Measurements from ENCODE around the gene ANKRD33B. TPM values are rescaled to one million over a fixed set of nuclear protein-coding genes. Genes with fewer than 3 reads are reported as not detected.
"Not testable (repeated sequence)": the region's sequence is repeated elsewhere in the genome, so short reads cannot be mapped to it uniquely, and the experiment has no call there.

Gene ANKRD33B
- total and polyA plus RNA-seq, 5 experiments from 2014 or later, result 0.06 to 1.2 (median 1.1) TPM; not detected in 2

- Mint-ChIP-seq H3K27ac (peak overlapping the region in 1 of 10 donors; percentile 65), H3K36me3 (no peaks in the 10 kb centered on the region), H3K4me3 (peak overlapping the region; percentile 72 to 90 (median 87)), H3K27me3 (peaks cover 0 to 12% (median 0%) of the 10 kb centered on the region in 5 donors), H3K9me3 (no peaks in the 10 kb centered on the region), H3K4me1 (peaks cover 4 to 35% (median 10%) of the 10 kb centered on the region in 4 donors)
- POLR2A ChIA-PET, result no interaction called here
- no peak for DNase-seq
- ATAC-seq, result no peak
Observed at GRCh38 chr5:10565785-10566542, 2.1 kb downstream of the ANKRD33B start.

GRCh38 chr5:10566543-10567068, 2.7 kb downstream of the ANKRD33B start:
- Mint-ChIP-seq H3K27me3 (peaks cover 0 to 12% (median 0%) of the 10 kb centered on the region in 5 donors), H3K4me1 (peaks cover 4 to 32% (median 10%) of the 10 kb centered on the region in 4 donors), H3K36me3 (no peaks in the 10 kb centered on the region), H3K4me3 (peak overlapping the region in 2 of 10 donors; percentile 13 to 27), H3K27ac (no peak overlapping the region), H3K9me3 (no peaks in the 10 kb centered on the region)
- ATAC-seq, result no peak
- no peak for DNase-seq
- POLR2A ChIA-PET, result no interaction called here

GRCh38 chr5:10567121-10567591, 3.3 kb downstream of the ANKRD33B start:
- peak overlapping the region in 1 of 10 donors; percentile 2 for H3K27ac Mint-ChIP-seq
- ATAC-seq (no peak), DNase-seq (no peak)
- peak overlapping the region in 2 of 10 donors; percentile 13 to 27 for H3K4me3 Mint-ChIP-seq
- H3K9me3 Mint-ChIP-seq, result no peaks in the 10 kb centered on the region
- peaks cover 0 to 12% (median 0%) of the 10 kb centered on the region in 5 donors for H3K27me3 Mint-ChIP-seq
- peaks cover 4 to 30% (median 10%) of the 10 kb centered on the region in 4 donors for H3K4me1 Mint-ChIP-seq
- POLR2A ChIA-PET, result no interaction called here
- no peaks in the 10 kb centered on the region for H3K36me3 Mint-ChIP-seq

- Mint-ChIP-seq H3K27ac (no peak overlapping the region), H3K27me3 (peaks cover 0 to 12% (median 0%) of the 10 kb centered on the region in 5 donors), H3K4me3 (no peak overlapping the region), H3K9me3 (no peaks in the 10 kb centered on the region), H3K36me3 (no peaks in the 10 kb centered on the region), H3K4me1 (peaks cover 4 to 26% (median 10%) of the 10 kb centered on the region in 4 donors)
- DNase-seq (no peak), ATAC-seq (no peak)
- POLR2A ChIA-PET, result no interaction called here
Observed at GRCh38 chr5:10567781-10568321, 4.0 kb downstream of the ANKRD33B start.

- peaks cover 0 to 27% (median 3%) of the 10 kb centered on the region in 4 donors for H3K4me1 Mint-ChIP-seq
- POLR2A ChIA-PET, H3K4me3 Mint-ChIP-seq, ATAC-seq, H3K27ac Mint-ChIP-seq, H3K36me3 Mint-ChIP-seq, H3K9me3 Mint-ChIP-seq, H3K27me3 Mint-ChIP-seq: not testable (repeated sequence)
- peak in 1 of 10 donors; percentile 1 for DNase-seq
Observed at GRCh38 chr5:10570540-10570939, 6.7 kb downstream of the ANKRD33B start.

GRCh38 chr5:10572451-10572850, 8.6 kb downstream of the ANKRD33B start:
- Mint-ChIP-seq H3K36me3 (no peaks in the 10 kb centered on the region), H3K4me1 (peaks cover 0 to 18% (median 1%) of the 10 kb centered on the region in 4 donors), H3K27me3 (no peaks in the 10 kb centered on the region), H3K27ac (no peak overlapping the region), H3K9me3 (no peaks in the 10 kb centered on the region), H3K4me3 (no peak overlapping the region)
- DNase-seq (peak in 1 of 10 donors; percentile 44), ATAC-seq (no peak)
- POLR2A ChIA-PET, result no interaction called here

GRCh38 chr5:10573487-10574145, 9.7 kb downstream of the ANKRD33B start:
- DNase-seq (peak in 1 of 10 donors; percentile 2), ATAC-seq (no peak)
- POLR2A ChIA-PET, result no interaction called here
- Mint-ChIP-seq H3K36me3 (no peaks in the 10 kb centered on the region), H3K27me3 (no peaks in the 10 kb centered on the region), H3K27ac (no peak overlapping the region), H3K4me3 (no peak overlapping the region), H3K4me1 (peaks cover 0 to 30% (median 2%) of the 10 kb centered on the region in 4 donors), H3K9me3 (no peaks in the 10 kb centered on the region)

- POLR2A ChIA-PET, H3K36me3 Mint-ChIP-seq: not testable (repeated sequence)
Observed at GRCh38 chr5:10574879-10575278, 11.0 kb downstream of the ANKRD33B start.

GRCh38 chr5:10576121-10576789, 12.4 kb downstream of the ANKRD33B start:
- Mint-ChIP-seq H3K36me3 (no peaks in the 10 kb centered on the region), H3K4me3 (no peak overlapping the region), H3K9me3 (no peaks in the 10 kb centered on the region), H3K27me3 (no peaks in the 10 kb centered on the region), H3K27ac (no peak overlapping the region), H3K4me1 (peaks cover 0 to 54% (median 2%) of the 10 kb centered on the region in 4 donors)
- POLR2A ChIA-PET, result no interaction called here
- no peak for DNase-seq
- no peak for ATAC-seq

More at GRCh38 chr5:10574879-10575278, 11.0 kb downstream of the ANKRD33B start:
- peaks cover 0 to 41% (median 2%) of the 10 kb centered on the region in 4 donors for H3K4me1 Mint-ChIP-seq
- H3K4me3 Mint-ChIP-seq, H3K27ac Mint-ChIP-seq, DNase-seq, H3K9me3 Mint-ChIP-seq, H3K27me3 Mint-ChIP-seq, ATAC-seq: not testable (repeated sequence)

GRCh38 chr5:10576790-10577189, 12.9 kb downstream of the ANKRD33B start:
- Mint-ChIP-seq H3K4me1 (peaks cover 0 to 59% (median 2%) of the 10 kb centered on the region in 4 donors), H3K4me3 (no peak overlapping the region), H3K9me3 (peaks cover 0 to under 1% (median 0%) of the 10 kb centered on the region in 9 donors), H3K27me3 (no peaks in the 10 kb centered on the region), H3K36me3 (no peaks in the 10 kb centered on the region), H3K27ac (no peak overlapping the region)
- peak in 1 of 10 donors; percentile 21 for DNase-seq
- no peak for ATAC-seq
- POLR2A ChIA-PET, result no interaction called here

GRCh38 chr5:10577371-10578292, 13.8 kb downstream of the ANKRD33B start:
- Mint-ChIP-seq H3K4me1 (peaks cover 0 to 67% (median 3%) of the 10 kb centered on the region in 4 donors), H3K27ac (no peak overlapping the region), H3K36me3 (no peaks in the 10 kb centered on the region), H3K4me3 (no peak overlapping the region), H3K27me3 (peaks cover 0 to 6% (median 1%) of the 10 kb centered on the region in 5 donors), H3K9me3 (peaks cover 0 to 1% (median 0%) of the 10 kb centered on the region in 9 donors)
- DNase-seq, result peak in 1 of 10 donors; percentile 53
- POLR2A ChIA-PET, result no interaction called here
- no peak for ATAC-seq
